ENCODE data around the gene TNPO3.

Gene TNPO3

GRCh38 chr7:129014501-129015101 is 40.3 kb downstream of the TNPO3 start:
- no peak for TF ChIP-seq CTCF (IDR thresholded peaks at IDR 0.05; ENCODE audit: insufficient read depth, low read depth, low read length, missing control alignments)
- H3K4me3 ChIP-seq (ENCODE audit: low read depth, low read length): no peak overlapping the region
- DNase-seq (ENCODE audit: low read depth): no peak

GRCh38 chr7:129013048-129013724 is 41.7 kb downstream of the TNPO3 start:
- no peak for TF ChIP-seq CTCF (IDR thresholded peaks at IDR 0.05; ENCODE audit: insufficient read depth, low read depth, low read length, missing control alignments)
- no peak overlapping the region for H3K4me3 ChIP-seq (ENCODE audit: low read depth, low read length)
- DNase-seq (ENCODE audit: low read depth): peak; percentile 37

- H3K4me3 ChIP-seq (ENCODE audit: low read depth, low read length): no peak overlapping the region
- TF ChIP-seq CTCF (IDR thresholded peaks at IDR 0.05; ENCODE audit: insufficient read depth, low read depth, low read length, missing control alignments): no peak
- DNase-seq (ENCODE audit: low read depth): no peak
Measured at GRCh38 chr7:129012641-129013040, 42.3 kb downstream of the TNPO3 start.

GRCh38 chr7:129010075-129010474 is 44.8 kb downstream of the TNPO3 start:
- TF ChIP-seq CTCF (IDR thresholded peaks at IDR 0.05; ENCODE audit: insufficient read depth, low read depth, low read length, missing control alignments): no peak
- H3K4me3 ChIP-seq (ENCODE audit: low read depth, low read length): no peak overlapping the region; the same call in 1 of the 2 replicates
- DNase-seq (ENCODE audit: low read depth): no peak

- H3K4me3 ChIP-seq (ENCODE audit: low read depth, low read length): 0 out of 2 replicates have a peak overlapping the region, but pooled peaks have one; percentile 12
- TF ChIP-seq CTCF (IDR thresholded peaks at IDR 0.05; ENCODE audit: insufficient read depth, low read depth, low read length, missing control alignments): no peak
Measured at GRCh38 chr7:129009437-129009836, 45.5 kb downstream of the TNPO3 start.

GRCh38 chr7:129008645-129009414 is 46.1 kb downstream of the TNPO3 start:
- DNase-seq (ENCODE audit: low read depth): peak; percentile 48
- TF ChIP-seq CTCF (IDR thresholded peaks at IDR 0.05; ENCODE audit: insufficient read depth, low read depth, low read length, missing control alignments): no peak

More at GRCh38 chr7:129009437-129009836, 45.5 kb downstream of the TNPO3 start:
- peak; percentile 80 for DNase-seq (ENCODE audit: low read depth)

More at GRCh38 chr7:129008645-129009414, 46.1 kb downstream of the TNPO3 start:
- 0 out of 2 replicates have a peak overlapping the region, but pooled peaks have one; percentile 12 for H3K4me3 ChIP-seq (ENCODE audit: low read depth, low read length)
